ENCODE data around the gene WDR47.

Gene WDR47

DNA sequence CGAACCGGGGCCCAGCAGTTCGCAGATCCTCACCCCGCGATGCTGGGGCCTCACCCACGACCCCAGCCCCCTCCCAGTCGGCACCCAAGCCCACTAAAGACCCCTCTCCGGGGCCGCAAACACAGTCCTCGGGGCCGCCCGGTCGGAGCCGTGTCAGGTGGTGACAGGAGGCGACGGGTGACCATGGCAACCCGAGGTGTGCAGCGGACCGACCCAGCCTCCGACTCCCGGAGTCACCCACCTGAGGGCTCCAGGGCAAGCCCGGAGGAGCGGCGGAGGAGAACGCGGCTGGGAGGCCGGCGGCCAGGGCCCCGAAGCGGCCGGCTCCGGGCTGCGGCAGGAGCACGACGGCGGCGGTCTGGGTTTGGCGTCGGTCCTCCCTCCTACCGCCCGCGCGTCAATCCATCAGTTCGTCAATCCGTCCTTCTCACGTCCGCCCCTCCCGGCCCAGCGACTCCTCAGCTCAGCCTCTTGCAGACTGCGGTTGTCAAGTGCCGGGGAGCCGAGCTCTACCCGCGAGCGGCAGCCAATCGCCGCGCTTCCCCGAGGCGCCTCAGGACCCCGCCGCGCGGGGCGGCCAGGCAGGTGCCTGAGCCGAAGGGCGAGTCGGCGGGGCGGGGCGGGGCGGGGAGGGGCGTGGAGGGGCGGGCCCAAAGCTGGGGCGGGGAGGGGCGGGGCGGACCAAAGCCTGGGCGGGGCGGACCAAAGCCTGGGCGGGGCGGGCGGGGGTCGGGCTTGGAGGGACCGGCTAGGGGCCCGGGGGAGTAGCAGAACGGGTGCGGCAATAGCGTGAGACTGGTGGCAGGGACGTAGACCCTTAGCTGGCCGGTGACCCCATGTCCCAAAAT, at the start of gene WDR47:
Gene WDR47, minus strand, starts transcription at position 482 of the 848 bp plus-strand sequence. CDS start 18,590 bp downstream, outside the sequence.
- H3K4me1 ChIP-seq = peaks cover 19% of the 10 kb centered on the region
- no peak for TF ChIP-seq Cebpa-rat (IDR thresholded peaks at IDR 0.05)
- peak within 1 kb of the TSS; percentile 78 for H3K27ac ChIP-seq

DNA sequence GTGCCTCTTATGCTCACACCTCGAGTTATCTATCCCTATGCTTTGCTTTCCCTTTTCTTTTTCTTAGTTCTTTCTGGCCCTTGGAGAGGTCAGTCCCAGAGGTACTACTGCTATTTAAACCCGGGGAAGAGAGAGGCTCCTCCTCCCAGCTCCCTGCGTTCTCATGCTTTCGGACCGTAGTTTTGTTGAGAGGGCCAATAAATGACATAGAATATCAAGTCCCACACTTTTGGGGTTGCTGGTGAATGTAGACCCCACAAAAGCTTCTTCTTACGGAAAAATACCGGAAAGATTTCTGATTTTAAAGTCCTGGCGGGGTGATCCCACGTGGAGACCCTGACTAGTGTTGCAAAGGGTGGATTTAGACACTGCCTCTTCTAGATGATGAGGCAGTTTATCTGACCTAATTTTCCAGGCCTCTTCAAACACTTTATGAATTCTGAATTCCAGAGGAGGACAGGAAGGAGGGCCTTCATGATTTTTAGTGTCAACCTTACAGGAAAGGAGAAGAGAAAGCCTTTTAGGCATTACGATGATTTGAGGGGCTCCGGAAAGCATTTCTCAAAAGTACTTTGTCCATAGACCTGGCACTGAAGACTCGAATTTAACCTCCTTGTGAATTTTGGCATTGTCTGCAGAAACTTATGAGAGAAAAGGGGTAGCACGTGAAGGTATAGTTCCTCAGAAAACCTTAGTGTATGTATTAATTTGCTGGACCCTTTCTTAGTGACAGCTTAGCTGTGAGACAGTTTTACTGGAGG, 49.4 kb upstream of the WDR47 start:
- peaks cover 9% of the 10 kb centered on the region; the same call in 1 of the 2 replicates for H4K20me1 ChIP-seq
- H3K4me1 ChIP-seq = peaks cover 30% of the 10 kb centered on the region
- H3K9ac ChIP-seq = peak overlapping the region; percentile 81
- TF ChIP-seq Cebpa-rat (IDR thresholded peaks at IDR 0.05) = no peak
- no peaks in the 10 kb centered on the region for H3K9me3 ChIP-seq
- no peaks in the 10 kb centered on the region for H3K27me3 ChIP-seq
- peak overlapping the region; percentile 76 for H3K27ac ChIP-seq
- peak overlapping the region; percentile 85 for H3K4me3 ChIP-seq
- H3K36me3 ChIP-seq = peaks cover 31% of the 10 kb centered on the region
- peak overlapping the region; percentile 88 for H3K4me2 ChIP-seq

More for the DNA sequence above, at the start of gene WDR47:
- Histone ChIP-seq H3K9me3 (no peaks in the 10 kb centered on the region), H3K36me3 (no peaks in the 10 kb centered on the region), H3K9ac (peak within 1 kb of the TSS; percentile 87), H3K27me3 (no peaks in the 10 kb centered on the region), H3K4me2 (peak within 1 kb of the TSS; percentile 89), H3K4me3 (peak within 1 kb of the TSS; percentile 99), H4K20me1 (peaks cover 18% of the 10 kb centered on the region; the same call in 1 of the 2 replicates)

DNA sequence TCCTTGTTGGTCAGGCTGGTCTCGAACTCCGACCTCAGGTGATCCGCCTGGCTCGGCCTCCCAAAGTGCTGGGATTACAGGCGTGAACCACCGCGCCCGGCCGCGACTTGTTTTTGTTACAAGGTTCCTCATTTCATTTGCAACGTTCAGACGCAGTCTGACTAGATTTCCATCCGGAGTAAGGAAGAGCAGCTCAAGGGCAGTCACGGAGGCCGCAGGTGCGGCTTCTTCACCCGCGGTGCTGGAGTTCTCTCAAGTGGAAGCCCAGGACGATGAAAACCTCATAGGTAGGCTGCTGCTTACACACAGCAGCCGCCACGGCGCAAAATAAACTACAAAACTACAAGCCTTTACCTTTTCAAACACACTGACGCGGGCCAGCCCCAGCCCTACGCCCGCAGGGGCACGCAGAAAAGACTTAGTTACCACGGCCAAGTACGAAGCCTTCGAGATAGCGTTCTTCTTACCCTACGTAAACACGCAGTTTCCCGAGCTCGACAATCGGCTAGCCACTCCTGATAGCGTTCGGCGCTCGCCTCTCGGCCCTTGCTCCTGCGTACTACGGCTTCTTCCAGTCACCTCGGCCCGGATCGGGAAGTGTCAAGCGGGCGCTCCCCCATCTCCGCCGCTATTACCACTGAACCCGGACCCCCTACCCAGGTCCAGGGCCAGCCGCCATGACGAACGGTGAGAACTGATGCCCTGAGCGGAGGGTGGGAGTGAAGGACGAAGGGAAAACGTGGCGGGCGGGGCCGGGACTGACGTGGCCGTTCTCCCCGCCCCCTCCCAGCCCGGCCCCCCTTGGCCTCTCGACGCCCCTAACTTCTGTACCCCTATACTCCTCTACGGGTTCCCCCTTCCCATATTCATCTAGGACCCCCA, 48.5 kb upstream of the WDR47 start, which contains the start of gene TMEM167B:
Gene TMEM167B, plus strand, starts transcription at position 569 of the 882 bp plus-strand sequence. Its CDS starts 109 bp downstream, at position 678.
- Histone ChIP-seq H3K9ac (peak within 1 kb of the TSS; percentile 81), H3K9me3 (no peaks in the 10 kb centered on the region), H3K4me2 (peak within 1 kb of the TSS; percentile 88), H3K4me3 (peak within 1 kb of the TSS; percentile 85), H3K27me3 (no peaks in the 10 kb centered on the region), H4K20me1 (peaks cover under 1% of the 10 kb centered on the region; the same call in 1 of the 2 replicates), H3K27ac (peak within 1 kb of the TSS; percentile 76), H3K4me1 (peaks cover 30% of the 10 kb centered on the region), H3K36me3 (peaks cover 23% of the 10 kb centered on the region)
- no peak for TF ChIP-seq Cebpa-rat (IDR thresholded peaks at IDR 0.05)

DNA sequence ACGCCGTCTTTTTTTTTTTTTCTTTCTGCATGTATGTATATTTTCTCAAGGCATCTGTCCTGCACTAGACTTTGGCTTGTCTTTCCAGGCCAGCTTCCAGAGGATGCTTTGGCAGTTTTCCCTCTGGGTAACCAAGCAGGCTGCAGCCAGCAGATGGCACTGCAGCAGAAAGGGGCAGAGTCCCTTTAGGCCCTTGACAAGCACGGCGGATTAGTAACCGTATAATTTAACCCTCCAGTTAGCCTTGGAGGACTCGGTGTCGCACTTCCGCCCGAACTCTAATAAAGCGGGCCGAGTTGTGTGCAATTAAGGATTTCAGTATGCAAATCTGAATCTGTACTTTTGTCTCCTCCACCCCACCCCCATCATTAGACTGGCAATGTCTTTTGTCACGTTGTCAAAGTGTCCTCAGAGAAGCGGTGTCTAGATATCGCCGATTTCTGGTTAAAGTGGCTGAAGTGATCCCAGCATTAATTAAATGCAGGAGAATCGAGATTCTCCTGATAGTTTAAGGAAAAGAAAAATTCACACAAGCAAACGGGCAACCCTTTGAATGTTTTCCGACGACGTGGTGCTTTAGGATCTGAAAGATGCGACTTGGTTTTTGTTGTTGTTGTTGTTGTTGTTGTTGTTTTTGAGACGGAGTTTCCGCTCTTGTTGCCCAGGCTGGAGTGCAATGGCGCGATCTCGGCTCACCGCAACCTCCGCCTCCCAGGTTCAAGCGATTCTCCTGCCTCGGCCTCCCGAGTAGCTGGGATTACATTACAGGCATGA, 47.5 kb upstream of the WDR47 start:
- peak overlapping the region; percentile 85; the same call in 1 of the 2 replicates for H3K4me3 ChIP-seq
- H3K36me3 ChIP-seq = peaks cover 20% of the 10 kb centered on the region
- H3K4me2 ChIP-seq = peak overlapping the region; percentile 88
- no peaks in the 10 kb centered on the region for H3K9me3 ChIP-seq
- no peak overlapping the region for H3K9ac ChIP-seq
- no peak overlapping the region for H3K27ac ChIP-seq
- peaks cover 30% of the 10 kb centered on the region for H3K4me1 ChIP-seq
- TF ChIP-seq Cebpa-rat (IDR thresholded peaks at IDR 0.05) = no peak
- no peaks in the 10 kb centered on the region; the same call in 1 of the 2 replicates for H4K20me1 ChIP-seq
- H3K27me3 ChIP-seq = no peaks in the 10 kb centered on the region

DNA sequence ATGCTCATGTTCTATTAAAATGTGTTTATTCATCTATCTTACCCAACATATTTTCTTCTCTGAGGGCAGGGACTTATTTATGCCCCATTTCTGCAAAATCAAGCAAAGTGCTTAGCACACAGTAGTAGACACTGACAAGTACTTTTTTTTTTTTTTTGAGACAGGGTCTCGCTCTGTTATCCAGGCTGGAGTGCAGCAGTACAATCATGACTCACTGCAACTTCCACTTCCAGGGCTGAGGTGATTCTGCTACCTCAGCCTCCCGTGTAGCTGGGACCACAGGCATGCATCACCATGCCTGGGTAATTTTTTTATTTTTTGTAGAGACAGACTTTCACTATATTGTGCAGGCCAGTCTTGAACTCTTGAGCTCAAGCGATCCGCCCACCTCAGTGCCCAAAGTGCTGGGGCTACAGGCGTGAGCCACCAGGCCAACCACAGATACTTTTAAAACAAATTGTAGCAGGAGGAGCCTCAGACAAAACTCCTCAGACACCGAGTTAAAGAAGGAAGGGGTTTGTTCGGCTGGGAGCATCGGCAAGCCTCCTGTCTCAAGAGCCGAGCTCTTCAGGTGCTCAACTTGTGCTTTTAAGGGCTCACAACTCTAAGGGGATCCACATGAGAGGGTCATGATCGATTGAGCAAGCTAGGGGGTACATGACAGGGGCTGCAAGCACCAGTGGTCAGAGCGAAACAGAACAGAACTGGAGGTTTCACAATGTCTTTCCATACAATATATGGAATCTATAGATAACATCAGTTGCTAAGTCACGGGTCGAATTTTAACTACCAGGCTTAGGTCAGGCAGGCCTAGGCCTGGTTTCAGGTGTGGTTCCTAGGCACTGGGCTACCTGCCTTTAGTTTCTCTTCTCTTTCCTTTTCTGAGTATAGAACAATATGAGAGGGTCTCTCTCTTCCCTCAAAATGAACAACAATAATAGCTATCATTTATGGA, 42.9 kb upstream of the WDR47 start:
- H3K4me3 ChIP-seq = no peak overlapping the region
- no peaks in the 10 kb centered on the region for H3K36me3 ChIP-seq
- H4K20me1 ChIP-seq = no peaks in the 10 kb centered on the region
- H3K27me3 ChIP-seq = no peaks in the 10 kb centered on the region
- no peak overlapping the region for H3K4me2 ChIP-seq
- no peaks in the 10 kb centered on the region for H3K9me3 ChIP-seq
- no peak overlapping the region for H3K27ac ChIP-seq
- no peak for TF ChIP-seq Cebpa-rat (IDR thresholded peaks at IDR 0.05)
- no peak overlapping the region for H3K9ac ChIP-seq
- H3K4me1 ChIP-seq = peaks cover 6% of the 10 kb centered on the region

DNA sequence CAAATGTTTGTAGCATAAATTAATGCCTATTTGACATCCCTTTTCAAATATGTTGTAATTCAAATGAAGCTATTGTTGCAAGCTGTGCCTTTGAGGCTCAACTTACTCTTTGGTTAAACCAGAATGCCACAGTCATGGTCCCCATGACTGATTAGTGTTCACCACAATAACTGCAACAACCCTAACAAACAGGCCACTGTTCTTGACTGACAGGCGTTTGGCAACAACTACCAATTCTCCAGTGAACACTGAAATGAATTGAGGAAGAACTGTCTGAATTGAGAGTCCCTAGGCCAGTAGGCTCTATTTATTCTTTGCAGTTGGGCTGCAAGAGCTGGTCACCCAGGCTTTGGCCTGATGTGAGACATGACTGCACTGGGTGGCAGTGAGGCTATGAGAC, 42.0 kb upstream of the WDR47 start:
- H4K20me1 ChIP-seq = no peaks in the 10 kb centered on the region
- no peaks in the 10 kb centered on the region for H3K4me1 ChIP-seq
- no peaks in the 10 kb centered on the region for H3K36me3 ChIP-seq
- H3K27me3 ChIP-seq = no peaks in the 10 kb centered on the region
- H3K9ac ChIP-seq = no peak overlapping the region
- H3K4me2 ChIP-seq = no peak overlapping the region
- no peaks in the 10 kb centered on the region for H3K9me3 ChIP-seq
- no peak overlapping the region for H3K27ac ChIP-seq
- H3K4me3 ChIP-seq = no peak overlapping the region
- TF ChIP-seq Cebpa-rat (IDR thresholded peaks at IDR 0.05) = no peak

DNA sequence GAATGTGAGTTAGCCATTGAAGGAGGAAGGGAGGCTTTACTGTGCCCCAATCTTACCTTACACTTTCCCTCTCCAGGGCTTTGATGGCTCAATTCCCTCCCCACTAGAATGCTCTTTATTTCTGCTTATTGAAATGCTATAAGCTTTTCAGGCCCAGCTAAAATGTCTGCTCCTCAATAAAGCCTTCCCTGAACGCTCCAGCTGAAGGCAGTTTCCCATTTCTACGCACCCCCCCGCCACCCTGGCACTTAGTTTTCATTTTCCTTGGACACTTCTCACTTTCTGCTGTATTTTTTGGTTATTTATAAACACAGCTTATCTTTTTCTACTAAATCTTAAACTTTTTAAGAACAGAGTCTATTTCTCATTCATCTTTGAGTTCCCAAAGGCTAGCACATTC, 41.6 kb upstream of the WDR47 start:
- Histone ChIP-seq H3K4me2 (no peak overlapping the region), H4K20me1 (no peaks in the 10 kb centered on the region), H3K9ac (no peak overlapping the region), H3K36me3 (no peaks in the 10 kb centered on the region), H3K9me3 (no peaks in the 10 kb centered on the region), H3K27ac (no peak overlapping the region), H3K27me3 (no peaks in the 10 kb centered on the region), H3K4me1 (no peaks in the 10 kb centered on the region), H3K4me3 (no peak overlapping the region)
- no peak for TF ChIP-seq Cebpa-rat (IDR thresholded peaks at IDR 0.05)

Data from BLaER1 (cell line).